HCT116 (cell line): ENCODE measurements around the gene IP6K3. TPM values are rescaled to one million over a fixed set of nuclear protein-coding genes. Genes with fewer than 3 reads are reported as not detected.

Experiments
- ATAC-seq: fragments of 200-7000 bp; cut with Tn5 transposase; 2 replicates; pipeline ENCODE4 v1.9.1; 2020; ENCODE audit warnings: mild to moderate bottlenecking, moderate library complexity
- BruUV-seq: library from RNA; stranded (reverse); fragments of 400-500 nt; replicated peaks from 2 replicates; lab custom pipeline; 2021; lab: Mats Ljungman, UMichigan
- CTCF ChIA-PET: fragments of 300-600 bp; sonication (Branson Sonifier 250); formaldehyde crosslinking; loops from one replicate; lab custom pipeline; 2021; ENCODE audit warnings: antibody characterized with exemption; lab: Charles Lee
- POLR2A ChIA-PET: fragments of 300-600, 350-600 bp; sonication (Branson Sonifier 250); formaldehyde crosslinking; loops from one replicate; lab custom pipeline; 2021; ENCODE audit warnings: antibody characterized with exemption; lab: Charles Lee
- RAD21 ChIA-PET, 2 experiments: fragments of 300-600 bp; sonication (Branson Sonifier 250); formaldehyde crosslinking; loops; one replicate each; lab custom pipeline; 2023; ENCODE audit warnings: low total read pairs in 2 of 2; ENCODE audit not compliant: uncharacterized antibody in 2 of 2, unreplicated experiment in 2 of 2, low non-redundant PET in 1 of 2; lab: Charles Lee
- DNase-seq: peaks from one replicate; pipeline ENCODE4 v3.0.0-alpha.2; 2010; ENCODE audit warnings: low read depth, low spot score
- H2AFZ ChIP-seq: fragments of 200-600 bp; shearing (Covaris generic), sonication (generic); 2 replicates; pipeline ENCODE4 v1.6.1; 2017; ENCODE audit warnings: low read depth, mixed run types, mixed read lengths, antibody characterized with exemption, low read length; ENCODE audit not compliant: poor library complexity, severe bottlenecking
- H3K27ac ChIP-seq: 2 replicates; pipeline ENCODE4 v1.5.1; 2012; ENCODE audit warnings: low read depth, low read length
- H3K27me3 ChIP-seq: fragments of 200-600 bp; sonication (generic); 2 replicates; pipeline ENCODE4 v1.6.1; 2016; ENCODE audit warnings: mixed run types, low read length, mixed read lengths; ENCODE audit not compliant: insufficient read depth
- H3K36me3 ChIP-seq, 2 experiments: fragments of 200-500 bp in 1 of 2; fragments of 200-600 bp in 1 of 2; sonication (Bioruptor generic) in 1 of 2; sonication (generic) in 1 of 2; 2 replicates each; pipeline versions ENCODE4 v1.5.1 to v1.6.1; 2014 to 2016; ENCODE audit warnings: low read length in 2 of 2, inconsistent platforms in 1 of 2, mixed read lengths in 1 of 2, mixed run types in 1 of 2; ENCODE audit not compliant: insufficient read depth in 2 of 2, control insufficient read depth in 1 of 2
- H3K4me1 ChIP-seq, 2 experiments: fragments of 200-600 bp in 1 of 2; sonication (generic) in 1 of 2; 2 replicates each; pipeline versions ENCODE4 v1.5.1 to v1.6.1; 2012 to 2017; ENCODE audit warnings: low read length in 2 of 2, inconsistent platforms in 1 of 2, mild to moderate bottlenecking in 1 of 2, mixed read lengths in 1 of 2, mixed run types in 1 of 2, moderate library complexity in 1 of 2; ENCODE audit not compliant: insufficient read depth in 2 of 2, control insufficient read depth in 1 of 2
- H3K4me2 ChIP-seq: fragments of 200-600 bp; sonication (generic); 2 replicates; pipeline ENCODE4 v1.6.1; 2017; ENCODE audit warnings: mixed run types, low read length, mixed read lengths
- H3K4me3 ChIP-seq, 2 experiments: fragments of 200-600 bp in 1 of 2; sonication (generic) in 1 of 2; replicated peaks in 1 of 2; 2 replicates each; pipeline ENCODE4 v1.5.1; 2011 to 2016; ENCODE audit warnings: low read length in 2 of 2, control low read depth in 1 of 2, low read depth in 1 of 2, mild to moderate bottlenecking in 1 of 2, mixed read lengths in 1 of 2, mixed run types in 1 of 2
- H3K79me2 ChIP-seq: fragments of 200-600 bp; sonication (generic); 2 replicates; pipeline ENCODE4 v1.6.1; 2017; ENCODE audit warnings: mild to moderate bottlenecking, mixed run types, low read length, moderate library complexity, mixed read lengths; ENCODE audit not compliant: insufficient read depth
- H3K9ac ChIP-seq: fragments of 200-600 bp; sonication (generic); 2 replicates; pipeline ENCODE4 v1.6.1; 2016; ENCODE audit warnings: low read length, mixed read lengths
- H3K9me2 ChIP-seq: fragments of 200-600 bp; sonication (generic), shearing (Covaris generic); 2 replicates; pipeline ENCODE4 v1.6.1; 2017; ENCODE audit warnings: mixed run types, mild to moderate bottlenecking, moderate library complexity; ENCODE audit not compliant: insufficient read depth
- H3K9me3 ChIP-seq, 2 experiments: fragments of 200-500 bp in 1 of 2; fragments of 200-600 bp in 1 of 2; sonication (Bioruptor generic) in 1 of 2; sonication (generic) in 1 of 2; 2 replicates each; pipeline ENCODE4 v1.6.1; 2014 to 2017; ENCODE audit warnings: low read length in 2 of 2, mixed read lengths in 2 of 2, inconsistent platforms in 1 of 2, low read depth in 1 of 2, mild to moderate bottlenecking in 1 of 2, mixed run types in 1 of 2, moderate library complexity in 1 of 2; ENCODE audit not compliant: control insufficient read depth in 1 of 2, insufficient read depth in 1 of 2
- H4K20me1 ChIP-seq: fragments of 200-600 bp; sonication (generic), shearing (Covaris generic); 2 replicates; pipeline ENCODE4 v1.6.1; 2017; ENCODE audit warnings: mixed run types, mild to moderate bottlenecking, moderate library complexity; ENCODE audit not compliant: insufficient read depth
- ATF3 ChIP-seq: IDR thresholded peaks from 2 replicates; pipeline ENCODE4 v1.6.1; 2012
- CBX3 ChIP-seq: IDR thresholded peaks from 2 replicates; pipeline ENCODE4 v1.6.1; 2012; ENCODE audit warnings: low read depth
- CEBPB ChIP-seq: IDR thresholded peaks from 2 replicates; pipeline ENCODE4 v1.6.1; 2012; ENCODE audit warnings: low read depth
- CTCF ChIP-seq, 3 experiments: fragments of 200-600 bp in 1 of 3; sonication (generic) in 1 of 3; IDR thresholded peaks in 2 of 3; conservative IDR thresholded peaks in 1 of 3; 2 replicates each; pipeline ENCODE4 v1.5.1; 2012 to 2017; ENCODE audit warnings: low read depth in 2 of 3, low read length in 2 of 3, antibody characterized with exemption in 1 of 3, borderline replicate concordance in 1 of 3, control low read depth in 1 of 3, mild to moderate bottlenecking in 1 of 3, mixed read lengths in 1 of 3, mixed run types in 1 of 3, moderate library complexity in 1 of 3; ENCODE audit not compliant: insufficient read depth in 1 of 3
- ELF1 ChIP-seq: IDR thresholded peaks from 2 replicates; pipeline ENCODE4 v1.6.1; 2012; ENCODE audit warnings: low read depth, borderline replicate concordance
- EZH2 ChIP-seq: fragments of 200-600 bp; sonication (generic); IDR thresholded peaks from 2 replicates; pipeline ENCODE4 v1.6.1; 2017; ENCODE audit warnings: antibody characterized with exemption, mixed run types
- EZH2phosphoT487 ChIP-seq: fragments of 200-600 bp; IDR thresholded peaks from 2 replicates; pipeline ENCODE4 v1.6.1; 2018; ENCODE audit warnings: antibody characterized with exemption, borderline replicate concordance
- JUND ChIP-seq: IDR thresholded peaks from 2 replicates; pipeline ENCODE4 v1.6.1; 2012
- MAX ChIP-seq: IDR thresholded peaks from 2 replicates; pipeline ENCODE4 v1.6.1; 2012
- POLR2A ChIP-seq: IDR thresholded peaks from 2 replicates; pipeline ENCODE4 v1.7.0; 2011; ENCODE audit warnings: borderline replicate concordance; ENCODE audit not compliant: insufficient read depth, insufficient read length; ENCODE audit errors: extremely low read depth
- POLR2AphosphoS5 ChIP-seq: IDR thresholded peaks from 2 replicates; pipeline ENCODE4 v1.6.1; 2011; ENCODE audit warnings: mild to moderate bottlenecking, low read depth, low read length, moderate library complexity
- RAD21 ChIP-seq: IDR thresholded peaks from 2 replicates; pipeline ENCODE4 v1.6.1; 2012; ENCODE audit warnings: low read depth, mild to moderate bottlenecking
- REST ChIP-seq: IDR thresholded peaks from 2 replicates; pipeline ENCODE4 v1.6.1; 2012; ENCODE audit warnings: low read depth
- SIN3A ChIP-seq: IDR thresholded peaks from 2 replicates; pipeline ENCODE4 v1.6.1; 2012; ENCODE audit warnings: low read depth
- SRF ChIP-seq: IDR thresholded peaks from 2 replicates; pipeline ENCODE4 v1.6.1; 2012; ENCODE audit warnings: low read depth
- TCF7L2 ChIP-seq: IDR thresholded peaks from 2 replicates; pipeline ENCODE4 v1.7.0; 2011; ENCODE audit warnings: borderline replicate concordance, inconsistent platforms; ENCODE audit not compliant: insufficient read depth, insufficient read length; ENCODE audit errors: extremely low read depth
- ZBTB33 ChIP-seq: IDR thresholded peaks from 2 replicates; pipeline ENCODE4 v1.6.1; 2011; ENCODE audit warnings: mild to moderate bottlenecking, low read length, moderate library complexity; ENCODE audit not compliant: insufficient replicate concordance; ENCODE audit errors: extremely low read depth
- ZFX ChIP-seq: fragments of 450-650 bp; IDR thresholded peaks from 2 replicates; pipeline ENCODE4 v1.6.1; 2017
- ZNF274 ChIP-seq: fragments of 200-500 bp; sonication (Bioruptor generic); IDR thresholded peaks from 2 replicates; pipeline ENCODE4 v1.6.1; 2014; ENCODE audit warnings: mild to moderate bottlenecking, low read depth, low read length, inconsistent platforms
- intact Hi-C: fragments of 100-400 bp; cut with micrococcal nuclease; formaldehyde crosslinking; loops from 2 replicates; pipeline ENCODE4 v1.10.0; 2022
- total RNA-seq: library from RNA; stranded (reverse); gene quantifications from one replicate; pipeline ENCODE4 v1.2.1, GENCODE V29; 2021; ENCODE audit not compliant: unreplicated experiment

Gene IP6K3
- total RNA-seq, 1 experiment from 2014 or later, result not detected

- peaks cover 17% of the 10 kb centered on the region for H3K79me2 ChIP-seq
- TF ChIP-seq CBX3 (no peak), ZNF274 (no peak), ELF1 (no peak), POLR2A (no peak), SIN3A (no peak), SRF (no peak), ATF3 (no peak), REST (no peak), TCF7L2 (no peak), ZFX (no peak), RAD21 (no peak), ZBTB33 (no peak), MAX (no peak), CTCF (IDR thresholded peaks at IDR 0.05 in 2 of 3, conservative IDR thresholded peaks at IDR 0.05 in 1 of 3; ENCODE audit: borderline replicate concordance in 1 of 3, insufficient read depth in 1 of 3, low read depth in 2 of 3, low read length in 2 of 3) (no peak), EZH2phosphoT487 (no peak), EZH2 (no peak), POLR2AphosphoS5 (no peak), JUND (no peak), CEBPB (no peak)
- no peaks in the 10 kb centered on the region for H3K9me2 ChIP-seq
- no peaks in the 10 kb centered on the region for H3K9me3 ChIP-seq
- H3K9ac ChIP-seq, result no peak overlapping the region
- H3K4me3 ChIP-seq, result no peak overlapping the region
- ATAC-seq (no peak), DNase-seq (no peak)
- H3K36me3 ChIP-seq, result peaks cover 0 to 10% of the 10 kb centered on the region in 2 experiments; a peak in 2 of 4 replicates
- ChIA-PET RAD21 (no interaction called here), POLR2A (no interaction called here), CTCF (interaction anchor here (1.1 kb wide), 1 partner anchor 59 kb away, joined by 3 read pairs; no protein-coding TSS in a partner anchor)
- no peak overlapping the region for H3K4me2 ChIP-seq
- no TSS peak for BruUV-seq
- H2AFZ ChIP-seq, result no peak overlapping the region
- H3K27ac ChIP-seq, result no peak overlapping the region
- H4K20me1 ChIP-seq, result no peaks in the 10 kb centered on the region
- no peaks in the 10 kb centered on the region for H3K27me3 ChIP-seq
- peaks cover 27 to 46% of the 10 kb centered on the region in 2 experiments for H3K4me1 ChIP-seq
- intact Hi-C loops, result no loop called here
These were observed 32.2 kb downstream of the IP6K3 start for GRCh38 chr6:33714385-33715040.
